Measurements from ENCODE around the gene HYAL1.

Gene HYAL1

DNA sequence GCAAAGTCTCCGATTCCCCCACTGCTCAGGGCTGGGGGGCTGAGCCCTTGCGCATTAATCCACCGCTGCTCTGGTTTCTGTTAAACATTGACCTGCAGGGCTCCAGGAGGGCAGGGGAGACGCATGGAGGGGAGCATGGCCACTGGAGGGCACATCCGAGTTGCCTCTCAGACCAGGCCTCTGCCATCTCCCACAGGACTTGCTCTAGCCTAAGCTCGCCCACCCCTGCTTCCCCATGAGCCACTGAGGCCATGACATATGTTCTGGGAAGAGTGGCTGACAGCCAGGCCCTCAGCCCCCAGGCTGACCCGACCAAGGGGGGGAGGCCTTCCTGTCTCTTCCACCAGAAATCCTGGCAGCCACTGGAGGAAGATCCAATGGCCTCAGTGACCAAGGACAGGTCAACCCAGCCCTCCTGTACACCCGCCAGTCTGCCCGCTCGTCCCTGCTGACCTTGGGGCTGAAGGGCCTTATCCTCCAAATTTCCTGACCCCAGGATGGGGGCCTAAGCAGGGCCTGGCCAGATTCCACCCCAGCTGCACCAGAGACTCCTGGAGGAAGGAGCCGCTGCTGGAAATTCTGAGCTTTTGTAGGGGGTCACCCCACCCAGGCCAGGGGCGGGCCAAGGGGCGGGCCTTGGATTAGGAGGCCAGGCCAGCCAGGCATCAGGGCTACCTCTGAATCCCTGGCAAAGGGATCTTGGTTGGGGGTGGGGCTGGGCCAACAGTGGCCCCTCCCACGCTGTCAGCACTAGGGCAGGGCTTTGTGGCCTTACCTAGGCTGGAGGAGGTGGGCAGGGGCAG is at the start of gene HYAL1:
Gene HYAL1 (minus strand): TSS at position 562 of the 803 bp plus-strand sequence. CDS start 618 bp downstream, outside the sequence.
- DNase-seq, result no peak

DNA sequence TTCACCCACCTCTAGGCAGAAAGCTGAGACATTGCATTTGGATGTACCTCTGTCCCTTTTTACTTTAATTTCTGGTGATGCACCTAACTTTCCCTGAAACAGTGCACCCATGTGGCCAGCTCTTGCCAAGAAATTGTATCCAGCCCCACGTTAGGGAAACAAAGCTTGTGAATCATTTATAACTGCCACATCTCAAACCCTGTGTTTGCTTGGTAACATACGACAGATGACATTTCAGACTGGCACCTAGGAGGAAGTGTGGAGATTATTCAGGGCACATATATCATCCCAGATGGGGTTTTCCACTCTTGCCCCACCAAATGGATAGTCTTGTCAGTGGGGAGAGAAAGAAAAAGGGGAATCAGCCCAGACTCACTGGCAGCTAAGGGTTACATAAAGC is 49.4 kb upstream of the HYAL1 start:
- no peak for DNase-seq

DNA sequence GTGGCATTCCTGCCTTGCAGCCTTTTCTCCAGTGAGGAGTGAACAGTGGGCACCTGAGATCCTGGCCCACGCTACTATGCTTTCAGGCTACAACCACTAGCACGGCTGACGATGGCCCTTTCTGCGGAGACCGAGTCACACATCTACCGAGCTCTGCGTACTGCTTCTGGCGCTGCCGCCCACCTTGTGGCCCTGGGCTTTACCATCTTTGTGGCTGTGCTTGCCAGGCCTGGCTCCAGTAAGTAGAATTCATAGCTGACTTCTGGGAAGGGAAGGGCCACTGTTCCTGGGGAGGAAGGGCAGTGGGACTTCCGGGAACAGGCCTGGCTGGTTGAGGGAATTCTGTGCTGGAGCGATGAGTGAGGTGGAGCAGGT is 47.9 kb upstream of the HYAL1 start:
- DNase-seq, result no peak

DNA sequence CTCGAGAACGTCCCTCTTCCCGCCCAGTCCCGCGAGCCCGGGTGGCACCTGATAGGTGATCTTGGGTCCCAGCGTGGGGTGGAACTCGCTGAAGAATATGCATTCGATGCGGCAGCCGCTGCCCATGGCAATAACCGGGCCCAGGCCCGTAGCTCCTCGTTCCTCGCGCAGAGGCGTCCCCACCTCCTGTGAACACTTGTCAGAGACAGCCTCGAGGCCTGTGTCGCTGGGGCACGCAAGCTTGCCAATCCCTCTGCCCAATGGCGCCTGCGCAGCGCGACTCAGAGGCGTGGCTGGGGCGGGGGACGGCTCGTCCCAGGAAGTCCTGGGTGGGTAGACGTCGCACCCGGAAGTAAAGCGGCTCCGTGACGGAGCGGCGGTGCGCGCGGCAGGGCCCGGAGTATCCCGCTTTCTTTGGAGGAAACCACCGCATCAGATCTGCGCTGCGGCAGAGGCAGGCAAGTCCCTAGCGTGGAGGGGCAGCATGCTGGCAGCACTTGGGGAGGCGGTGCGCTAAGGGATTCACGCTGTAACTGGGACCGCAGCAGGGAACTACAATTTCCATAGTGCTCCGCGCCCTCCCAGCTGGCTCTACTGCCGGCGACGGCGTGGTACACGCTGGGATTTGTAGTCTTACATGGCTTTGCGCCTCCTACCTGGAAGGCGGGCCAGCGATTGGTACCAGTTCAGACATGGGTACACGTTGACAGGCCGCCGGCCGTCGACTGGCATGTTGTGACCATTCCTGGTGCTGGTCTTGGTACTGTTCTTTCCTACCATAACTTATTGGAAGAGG is 47.4 kb upstream of the HYAL1 start, which contains the start of the genes CYB561D2 and NPRL2:
Gene CYB561D2 (plus strand): TSS at position 336 of the 796 bp plus-strand sequence. CDS start 572 bp downstream, outside the sequence.
Gene NPRL2 (minus strand): TSS at position 249 of the 796 bp plus-strand sequence. CDS start 123 bp downstream, at position 126.
- DNase-seq, result peak; percentile 74

GRCh38 chr3:50350213-50350526 is 46.8 kb upstream of the HYAL1 start:
- no peak for DNase-seq

- DNase-seq, result no peak
Measured at GRCh38 chr3:50347187-50347813, 43.9 kb upstream of the HYAL1 start.

- no peak for DNase-seq
Measured at GRCh38 chr3:50345586-50346234, 42.3 kb upstream of the HYAL1 start, which contains the start of gene ZMYND10. Gene ZMYND10 (minus strand): TSS chr3:50345732. CDS start chr3:50345579, 153 bp downstream.

- DNase-seq, result no peak
Measured at GRCh38 chr3:50345008-50345407, 41.6 kb upstream of the HYAL1 start.

- no peak for DNase-seq
Measured at GRCh38 chr3:50342813-50343633, 39.6 kb upstream of the HYAL1 start.

GRCh38 chr3:50341996-50342650 is 38.7 kb upstream of the HYAL1 start:
- DNase-seq, result no peak

DNA sequence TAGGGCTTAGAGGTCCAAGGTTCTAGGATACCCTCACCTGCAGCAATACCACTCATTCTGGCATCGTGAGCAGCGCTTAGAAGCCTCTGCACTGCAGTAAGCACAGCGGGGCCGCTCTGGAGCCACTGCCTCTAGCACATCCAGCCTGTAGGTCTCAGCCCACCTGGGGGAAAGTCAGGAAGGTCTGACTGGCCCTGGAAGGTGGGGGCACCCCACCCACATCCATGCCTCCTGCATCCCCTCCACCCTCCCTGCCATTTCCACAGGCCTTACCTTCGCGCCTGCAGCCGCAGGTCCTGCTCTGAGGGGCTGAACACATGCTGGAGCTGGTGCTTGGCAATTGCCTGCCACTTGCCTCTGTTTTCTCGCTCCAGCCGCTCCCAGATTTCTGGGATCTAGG is 38.2 kb upstream of the HYAL1 start:
- no peak for DNase-seq

GRCh38 chr3:50340448-50341329 is 37.3 kb upstream of the HYAL1 start, which contains the start of gene RASSF1:
Gene RASSF1 (minus strand): TSS chr3:50340836. CDS start chr3:50340805, 31 bp downstream.
- DNase-seq, result no peak

DNA sequence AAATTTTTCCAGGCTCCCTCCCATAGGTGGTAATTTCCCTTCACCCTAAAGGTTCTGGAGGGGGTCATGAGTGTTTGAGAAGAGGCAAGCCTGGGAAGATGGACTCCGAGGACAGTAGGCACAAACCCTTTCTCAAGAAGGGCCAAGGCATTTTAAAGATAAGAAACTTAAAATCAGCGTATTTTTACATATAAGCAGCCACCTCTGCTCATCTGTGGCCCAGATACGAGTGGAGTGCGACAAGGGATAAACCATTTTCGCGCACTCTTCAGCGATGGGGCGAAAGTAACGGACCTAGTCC is 36.7 kb upstream of the HYAL1 start:
- DNase-seq, result no peak

DNA sequence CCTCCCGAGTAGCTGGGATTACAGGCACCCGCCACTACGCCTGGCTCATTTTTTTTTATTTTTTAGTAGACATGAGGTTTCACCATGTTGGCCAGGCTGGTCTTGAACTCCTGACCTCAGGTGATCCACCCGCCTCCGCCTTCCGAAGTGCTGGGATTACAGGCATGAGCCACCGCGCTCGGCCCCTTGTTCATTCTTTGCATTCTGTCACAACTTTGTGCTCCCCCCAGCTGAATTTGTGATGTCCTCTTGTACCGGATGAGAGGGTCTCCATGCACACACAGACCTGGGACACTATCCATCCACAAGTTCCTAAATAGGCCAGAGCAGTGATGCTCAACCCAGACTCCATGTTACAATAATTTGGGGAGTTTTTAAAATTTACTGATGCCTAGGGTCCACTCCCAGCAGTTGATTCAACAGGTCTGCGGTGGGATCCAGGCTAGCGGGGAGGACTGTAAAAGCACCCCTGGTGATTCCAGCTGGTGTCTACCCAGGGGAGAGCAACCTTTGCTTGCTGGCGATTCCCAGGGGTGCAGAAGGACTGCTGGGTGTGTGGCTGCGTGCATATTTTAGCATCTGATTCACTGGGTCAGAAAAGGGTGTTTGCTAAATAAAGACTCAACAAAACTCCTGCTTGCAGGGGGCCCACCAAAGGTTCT is 36.2 kb upstream of the HYAL1 start:
- no peak for DNase-seq

- DNase-seq, result no peak
Measured at GRCh38 chr3:50338965-50339364, 35.6 kb upstream of the HYAL1 start.

DNA sequence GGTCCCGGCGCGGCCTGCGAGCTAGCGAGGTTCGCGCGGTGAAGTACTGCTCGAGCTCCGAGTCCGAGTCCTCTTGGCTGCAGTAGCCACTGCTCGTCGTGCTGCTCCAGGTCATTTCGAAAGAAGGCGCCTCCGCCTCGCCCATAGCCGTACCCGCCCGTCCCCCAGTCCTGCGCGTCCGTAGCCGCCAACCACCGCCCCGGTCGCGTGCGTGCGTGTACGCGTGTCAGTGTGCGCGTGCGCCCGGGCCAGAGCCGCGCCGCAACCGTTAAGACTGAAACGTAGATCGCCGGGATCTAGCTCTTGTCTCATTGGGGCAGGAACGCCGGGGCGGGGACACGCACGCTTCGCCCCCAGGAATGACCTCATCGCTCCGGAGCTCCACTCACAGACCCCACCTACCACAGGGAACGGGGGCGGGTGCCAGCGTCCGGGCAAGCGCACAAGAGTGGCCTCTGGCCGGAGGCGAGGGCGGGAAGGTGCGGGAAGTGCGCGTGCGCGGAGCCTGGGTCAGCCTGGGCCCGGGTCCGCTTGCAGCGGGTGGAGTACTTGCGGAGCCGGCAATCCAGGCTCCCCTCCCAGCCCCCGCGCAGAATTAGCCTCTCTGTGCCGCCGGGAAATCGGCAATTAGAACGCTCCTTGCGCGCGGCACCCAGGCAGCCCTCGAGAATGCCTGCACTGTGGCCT is 33.9 kb upstream of the HYAL1 start:
- peak; percentile 87 for DNase-seq

DNA sequence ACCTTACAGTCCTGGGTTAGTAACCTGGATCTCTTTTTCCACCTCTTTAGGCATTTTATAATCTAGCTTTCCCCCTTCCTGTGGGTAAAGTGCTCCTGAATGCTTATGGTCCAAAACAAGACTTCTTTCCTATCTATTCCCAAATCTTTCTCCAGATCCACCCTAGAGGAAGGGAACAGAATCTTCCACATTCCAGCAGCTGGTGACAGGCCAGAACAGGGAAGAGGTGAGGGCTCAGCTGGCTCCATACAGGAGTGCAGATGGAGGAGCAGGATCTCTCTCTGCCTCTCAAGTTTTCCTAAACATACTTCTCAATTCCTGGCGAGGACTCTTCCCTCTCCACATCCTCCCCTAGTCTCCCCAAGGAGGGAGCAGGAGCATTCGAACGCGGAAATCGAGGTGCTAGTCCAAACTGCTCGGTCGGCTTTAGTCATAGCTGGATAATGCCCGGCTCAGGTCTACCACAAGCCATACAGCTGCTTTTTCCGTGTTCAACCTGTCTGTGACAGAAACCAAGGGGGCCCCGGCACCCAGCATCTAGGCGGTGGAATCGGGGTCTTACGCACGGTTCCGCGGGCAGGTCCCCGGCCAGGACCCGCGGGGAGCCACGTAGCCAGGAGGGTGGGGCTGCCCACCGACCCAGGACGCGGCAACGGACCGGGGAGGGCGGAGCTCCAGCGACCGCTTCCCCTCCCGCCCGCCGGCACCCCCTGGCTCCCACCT is 33.2 kb upstream of the HYAL1 start:
- no peak for DNase-seq

GRCh38 chr3:50334339-50335075 is 31.1 kb upstream of the HYAL1 start:
- DNase-seq, result no peak

Data from NCI-H226 (cell line).